ENCODE results near the gene CBS. TPM values are rescaled to one million over a fixed set of nuclear protein-coding genes. Genes with fewer than 3 reads are reported as not detected.
"Not testable (repeated sequence)": the region's sequence is repeated elsewhere in the genome, so short reads cannot be mapped to it uniquely, and the experiment has no call there.

The CBS gene
- total and polyA plus RNA-seq, 2 of the 13 experiments (the other 11 are each of a cell fraction or from before 2014, with no cell fraction given), result 64.7 to 99.3 TPM

- TF ChIP-seq HNF4G (IDR thresholded peaks at IDR 0.05; ENCODE audit: borderline replicate concordance, low read depth, low read length) (peak; percentile 28; the same call in 1 of the 2 replicates), RXRA (CRISPR knock-in tag; IDR thresholded peaks at IDR 0.05) (peak; percentile 40; the same call in 1 of the 2 replicates), THAP11 (CRISPR knock-in tag; IDR thresholded peaks at IDR 0.05) (0 out of 2 replicates have a peak, but pooled peaks have one; percentile 16), HOXA3 (CRISPR knock-in tag; IDR thresholded peaks at IDR 0.05) (peak; percentile 43; the same call in 1 of the 2 replicates), GATAD2A (CRISPR knock-in tag; IDR thresholded peaks at IDR 0.05) (peak; percentile 60), NCOA2 (CRISPR knock-in tag; IDR thresholded peaks at IDR 0.05) (0 out of 2 replicates have a peak, but pooled peaks have one; percentile 28), RARA (CRISPR knock-in tag; IDR thresholded peaks at IDR 0.05) (peak; percentile 82), NR2F1 (CRISPR knock-in tag; IDR thresholded peaks at IDR 0.05) (peak in 1 of 2 experiments; percentile 61; a peak in 1 of 4 replicates), FOSL2 (CRISPR knock-in tag; IDR thresholded peaks at IDR 0.05) (0 out of 2 replicates have a peak, but pooled peaks have one; percentile 21), NR2F6 (IDR thresholded peaks at IDR 0.05) (peak; percentile 29; the same call in 1 of the 2 replicates), NR2F6 (CRISPR knock-in tag; IDR thresholded peaks at IDR 0.05) (peak; percentile 86; the same call in 1 of the 2 replicates), PRDM15 (CRISPR knock-in tag; IDR thresholded peaks at IDR 0.05) (peak; percentile 45; the same call in 1 of the 2 replicates), HNF4A (CRISPR knock-in tag; IDR thresholded peaks at IDR 0.05) (peak; percentile 86)
- not testable (repeated sequence) for TF ChIP-seq HNF4G (CRISPR knock-in tag; IDR thresholded peaks at IDR 0.05; ENCODE audit: borderline replicate concordance, low read depth)
- TF ChIP-seq, protein P1, sequence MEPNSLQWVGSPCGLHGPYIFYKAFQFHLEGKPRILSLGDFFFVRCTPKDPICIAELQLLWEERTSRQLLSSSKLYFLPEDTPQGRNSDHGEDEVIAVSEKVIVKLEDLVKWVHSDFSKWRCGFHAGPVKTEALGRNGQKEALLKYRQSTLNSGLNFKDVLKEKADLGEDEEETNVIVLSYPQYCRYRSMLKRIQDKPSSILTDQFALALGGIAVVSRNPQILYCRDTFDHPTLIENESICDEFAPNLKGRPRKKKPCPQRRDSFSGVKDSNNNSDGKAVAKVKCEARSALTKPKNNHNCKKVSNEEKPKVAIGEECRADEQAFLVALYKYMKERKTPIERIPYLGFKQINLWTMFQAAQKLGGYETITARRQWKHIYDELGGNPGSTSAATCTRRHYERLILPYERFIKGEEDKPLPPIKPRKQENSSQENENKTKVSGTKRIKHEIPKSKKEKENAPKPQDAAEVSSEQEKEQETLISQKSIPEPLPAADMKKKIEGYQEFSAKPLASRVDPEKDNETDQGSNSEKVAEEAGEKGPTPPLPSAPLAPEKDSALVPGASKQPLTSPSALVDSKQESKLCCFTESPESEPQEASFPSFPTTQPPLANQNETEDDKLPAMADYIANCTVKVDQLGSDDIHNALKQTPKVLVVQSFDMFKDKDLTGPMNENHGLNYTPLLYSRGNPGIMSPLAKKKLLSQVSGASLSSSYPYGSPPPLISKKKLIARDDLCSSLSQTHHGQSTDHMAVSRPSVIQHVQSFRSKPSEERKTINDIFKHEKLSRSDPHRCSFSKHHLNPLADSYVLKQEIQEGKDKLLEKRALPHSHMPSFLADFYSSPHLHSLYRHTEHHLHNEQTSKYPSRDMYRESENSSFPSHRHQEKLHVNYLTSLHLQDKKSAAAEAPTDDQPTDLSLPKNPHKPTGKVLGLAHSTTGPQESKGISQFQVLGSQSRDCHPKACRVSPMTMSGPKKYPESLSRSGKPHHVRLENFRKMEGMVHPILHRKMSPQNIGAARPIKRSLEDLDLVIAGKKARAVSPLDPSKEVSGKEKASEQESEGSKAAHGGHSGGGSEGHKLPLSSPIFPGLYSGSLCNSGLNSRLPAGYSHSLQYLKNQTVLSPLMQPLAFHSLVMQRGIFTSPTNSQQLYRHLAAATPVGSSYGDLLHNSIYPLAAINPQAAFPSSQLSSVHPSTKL (CRISPR knock-in tag; IDR thresholded peaks at IDR 0.05), result peak; percentile 39; the same call in 1 of the 2 replicates
- TF ChIP-seq, protein P2, sequence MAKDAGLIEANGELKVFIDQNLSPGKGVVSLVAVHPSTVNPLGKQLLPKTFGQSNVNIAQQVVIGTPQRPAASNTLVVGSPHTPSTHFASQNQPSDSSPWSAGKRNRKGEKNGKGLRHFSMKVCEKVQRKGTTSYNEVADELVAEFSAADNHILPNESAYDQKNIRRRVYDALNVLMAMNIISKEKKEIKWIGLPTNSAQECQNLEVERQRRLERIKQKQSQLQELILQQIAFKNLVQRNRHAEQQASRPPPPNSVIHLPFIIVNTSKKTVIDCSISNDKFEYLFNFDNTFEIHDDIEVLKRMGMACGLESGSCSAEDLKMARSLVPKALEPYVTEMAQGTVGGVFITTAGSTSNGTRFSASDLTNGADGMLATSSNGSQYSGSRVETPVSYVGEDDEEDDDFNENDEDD (CRISPR knock-in tag; IDR thresholded peaks at IDR 0.05; ENCODE audit: borderline replicate concordance), result peak; percentile 34; the same call in 1 of the 2 replicates
- TF ChIP-seq, protein P3, sequence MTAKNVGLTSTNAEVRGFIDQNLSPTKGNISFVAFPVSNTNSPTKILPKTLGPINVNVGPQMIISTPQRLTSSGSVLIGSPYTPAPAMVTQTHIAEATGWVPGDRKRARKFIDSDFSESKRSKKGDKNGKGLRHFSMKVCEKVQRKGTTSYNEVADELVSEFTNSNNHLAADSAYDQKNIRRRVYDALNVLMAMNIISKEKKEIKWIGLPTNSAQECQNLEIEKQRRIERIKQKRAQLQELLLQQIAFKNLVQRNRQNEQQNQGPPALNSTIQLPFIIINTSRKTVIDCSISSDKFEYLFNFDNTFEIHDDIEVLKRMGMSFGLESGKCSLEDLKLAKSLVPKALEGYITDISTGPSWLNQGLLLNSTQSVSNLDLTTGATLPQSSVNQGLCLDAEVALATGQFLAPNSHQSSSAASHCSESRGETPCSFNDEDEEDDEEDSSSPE (CRISPR knock-in tag; IDR thresholded peaks at IDR 0.05), result 0 out of 2 replicates have a peak, but pooled peaks have one; percentile 18
Measured at GRCh38 chr21:43068065-43068464, 7.6 kb downstream of the CBS start (continued).
